Keratinocyte (primary cell): ENCODE results near the gene NFATC4.

ENCODE experiments used
- EZH2 ChIP-seq: IDR thresholded peaks from one replicate; pipeline ENCODE4 v1.6.1; 2012; ENCODE audit warnings: inconsistent platforms, mild to moderate bottlenecking, low read length, moderate library complexity
- TF ChIP-seq, protein P1 (sequence below), 3 experiments: IDR thresholded peaks in 1 of 3; conservative IDR thresholded peaks in 1 of 3; optimal IDR thresholded peaks in 1 of 3; 2 replicates in 2 of 3; 3 replicates in 1 of 3; pipeline versions ENCODE3 to v1.5.1; 2011; ENCODE audit warnings: low read length in 3 of 3, mild to moderate bottlenecking in 3 of 3, moderate library complexity in 2 of 3, control low read depth in 1 of 3, inconsistent platforms in 1 of 3; ENCODE audit not compliant: insufficient read depth in 2 of 3; ENCODE audit errors: extremely low read depth in 1 of 3

DNA sequence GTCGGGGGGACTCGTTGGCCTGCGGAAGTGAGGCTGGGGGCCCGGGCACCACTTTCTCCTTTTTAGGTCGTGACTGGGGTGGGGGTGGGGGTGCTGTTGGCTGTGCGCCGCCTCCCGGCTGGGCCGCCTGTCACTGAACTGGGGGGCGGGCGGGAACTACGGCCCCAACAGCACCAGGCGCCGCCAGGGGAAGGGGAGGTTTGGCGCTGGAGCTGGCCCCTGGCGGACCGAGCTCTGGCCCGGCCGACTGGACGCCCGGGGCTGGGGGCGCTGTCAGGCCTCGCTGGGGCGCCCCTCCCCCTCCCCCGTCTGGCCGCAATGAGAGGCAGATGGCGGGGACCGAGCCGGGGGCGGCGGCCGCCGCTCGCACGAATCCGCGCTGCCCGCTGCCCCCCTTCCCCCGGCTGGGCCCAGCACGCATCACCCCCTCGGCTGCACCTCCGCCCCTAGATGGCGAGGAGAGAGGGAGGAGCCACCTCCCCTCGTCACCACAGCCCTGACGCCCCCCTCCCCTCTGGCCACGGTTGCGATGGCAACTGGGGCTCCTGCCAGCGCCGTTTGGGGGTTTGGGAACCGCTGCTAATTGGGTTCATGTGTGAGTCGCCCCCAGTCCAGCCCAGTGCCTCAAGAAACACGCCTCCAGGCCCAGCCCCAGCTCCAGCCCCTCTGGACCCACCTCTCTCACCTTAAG, 723 bp downstream of the NFATC4 start:
- TF ChIP-seq, protein P1, sequence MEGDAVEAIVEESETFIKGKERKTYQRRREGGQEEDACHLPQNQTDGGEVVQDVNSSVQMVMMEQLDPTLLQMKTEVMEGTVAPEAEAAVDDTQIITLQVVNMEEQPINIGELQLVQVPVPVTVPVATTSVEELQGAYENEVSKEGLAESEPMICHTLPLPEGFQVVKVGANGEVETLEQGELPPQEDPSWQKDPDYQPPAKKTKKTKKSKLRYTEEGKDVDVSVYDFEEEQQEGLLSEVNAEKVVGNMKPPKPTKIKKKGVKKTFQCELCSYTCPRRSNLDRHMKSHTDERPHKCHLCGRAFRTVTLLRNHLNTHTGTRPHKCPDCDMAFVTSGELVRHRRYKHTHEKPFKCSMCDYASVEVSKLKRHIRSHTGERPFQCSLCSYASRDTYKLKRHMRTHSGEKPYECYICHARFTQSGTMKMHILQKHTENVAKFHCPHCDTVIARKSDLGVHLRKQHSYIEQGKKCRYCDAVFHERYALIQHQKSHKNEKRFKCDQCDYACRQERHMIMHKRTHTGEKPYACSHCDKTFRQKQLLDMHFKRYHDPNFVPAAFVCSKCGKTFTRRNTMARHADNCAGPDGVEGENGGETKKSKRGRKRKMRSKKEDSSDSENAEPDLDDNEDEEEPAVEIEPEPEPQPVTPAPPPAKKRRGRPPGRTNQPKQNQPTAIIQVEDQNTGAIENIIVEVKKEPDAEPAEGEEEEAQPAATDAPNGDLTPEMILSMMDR (optimal IDR thresholded peaks at IDR 0.05 in 1 of 3, IDR thresholded peaks at IDR 0.05 in 1 of 3, conservative IDR thresholded peaks at IDR 0.05 in 1 of 3; ENCODE audit: extremely low read depth in 1 of 3, insufficient read depth in 2 of 3, low read length in 3 of 3): no peak
- TF ChIP-seq EZH2: no peak
